ENCODE data around the gene UBE2E2.

UBE2E2 gene

GRCh38 chr3:23202921-23203707 is at the start of gene UBE2E2:
UBE2E2 (plus strand) TSS chr3:23203327.
- peak; percentile 70 for DNase-seq (ENCODE audit: low read depth)

GRCh38 chr3:23153436-23153835 is 49.7 kb upstream of the UBE2E2 start:
- DNase-seq (ENCODE audit: low read depth): no peak
- H3K4me3 ChIP-seq (ENCODE audit: low read depth, low read length): no peak overlapping the region

More at GRCh38 chr3:23202921-23203707, at the start of gene UBE2E2:
- H3K4me3 ChIP-seq (ENCODE audit: low read depth, low read length): peak within 1 kb of the TSS; percentile 90
- TF ChIP-seq CTCF (conservative IDR thresholded peaks at IDR 0.05; ENCODE audit: low read depth, low read length): no peak

GRCh38 chr3:23157331-23157730 is 45.8 kb upstream of the UBE2E2 start:
- TF ChIP-seq CTCF (conservative IDR thresholded peaks at IDR 0.05; ENCODE audit: low read depth, low read length): no peak
- H3K4me3 ChIP-seq (ENCODE audit: low read depth, low read length): no peak overlapping the region
- no peak for DNase-seq (ENCODE audit: low read depth)

More at GRCh38 chr3:23153436-23153835, 49.7 kb upstream of the UBE2E2 start:
- no peak for TF ChIP-seq CTCF (conservative IDR thresholded peaks at IDR 0.05; ENCODE audit: low read depth, low read length)

- peak; percentile 69 for DNase-seq (ENCODE audit: low read depth)
- TF ChIP-seq CTCF (conservative IDR thresholded peaks at IDR 0.05; ENCODE audit: low read depth, low read length): no peak
- no peak overlapping the region for H3K4me3 ChIP-seq (ENCODE audit: low read depth, low read length)
Measured at GRCh38 chr3:23159929-23160328, 43.2 kb upstream of the UBE2E2 start.

- no peak for DNase-seq (ENCODE audit: low read depth)
- H3K4me3 ChIP-seq (ENCODE audit: low read depth, low read length): no peak overlapping the region
- no peak for TF ChIP-seq CTCF (conservative IDR thresholded peaks at IDR 0.05; ENCODE audit: low read depth, low read length)
Measured at GRCh38 chr3:23161308-23161707, 41.8 kb upstream of the UBE2E2 start.

- DNase-seq (ENCODE audit: low read depth): peak; percentile 62
- no peak for TF ChIP-seq CTCF (conservative IDR thresholded peaks at IDR 0.05; ENCODE audit: low read depth, low read length)
Measured at GRCh38 chr3:23161896-23162570, 41.1 kb upstream of the UBE2E2 start.

More at GRCh38 chr3:23161896-23162570, 41.1 kb upstream of the UBE2E2 start:
- H3K4me3 ChIP-seq (ENCODE audit: low read depth, low read length): no peak overlapping the region

All from choroid plexus epithelial cell (primary cell).